Right atrium auricular region (tissue), 2 donors: Measurements from ENCODE around the gene ERVK3-1. TPM values are rescaled to one million over a fixed set of nuclear protein-coding genes. Genes with fewer than 3 reads are reported as not detected.

Source experiments
- DNase-seq: peaks from one replicate; pipeline ENCODE4 v3.0.0-alpha.2; 2019; ENCODE audit warnings: low spot score
- H3K27ac ChIP-seq, 2 donors: fragments of 200-600 bp; sonication (generic); 1 replicate in 1 of 2; 2 replicates in 1 of 2; pipeline ENCODE4 v1.5.1; 2016 to 2019
- H3K27me3 ChIP-seq, 2 donors: fragments of 200-600 bp; sonication (generic); one replicate each; pipeline versions ENCODE4 v1.5.1 to v1.6.0; 2017 to 2019
- H3K36me3 ChIP-seq: fragments of 200-600 bp; sonication (generic); one replicate; pipeline ENCODE4 v1.5.1; 2016
- H3K4me1 ChIP-seq, 2 donors: fragments of 200-600 bp; sonication (generic); one replicate each; pipeline versions ENCODE4 v1.5.1 to v1.6.0; 2017 to 2019
- H3K4me3 ChIP-seq, 2 donors: fragments of 200-600 bp; sonication (generic); 1 replicate in 1 of 2; 2 replicates in 1 of 2; pipeline ENCODE4 v1.5.1; 2017 to 2019; ENCODE audit warnings: mild to moderate bottlenecking in 1 of 2, moderate library complexity in 1 of 2
- H3K9me3 ChIP-seq, 2 donors: fragments of 200-600 bp; sonication (generic); one replicate each; pipeline ENCODE4 v1.5.1; 2019
- CTCF ChIP-seq, 2 donors: fragments of 200-600 bp; sonication (generic); IDR thresholded peaks; one replicate each; pipeline ENCODE4 v1.5.1; 2019; ENCODE audit warnings: antibody characterized with exemption in 2 of 2
- total RNA-seq, 2 donors: library from RNA; depleted of rRNA; stranded (reverse); fragments of >200 nt; gene quantifications; one replicate each; pipeline ENCODE4 v1.1.0, GENCODE V29; 2016

ERVK3-1 gene
- total RNA-seq, 2 donors from 2014 or later: 20.9 to 32.6 TPM

- Histone ChIP-seq H3K4me1 (no peaks in the 10 kb centered on the region), H3K27me3 (no peaks in the 10 kb centered on the region), H3K4me3 (no peak overlapping the region), H3K36me3 (peaks cover 49% of the 10 kb centered on the region), H3K27ac (no peak overlapping the region), H3K9me3 (peaks cover 52 to 100% of the 10 kb centered on the region in 2 donors)
- no peak for DNase-seq
- no peak for TF ChIP-seq CTCF (IDR thresholded peaks at IDR 0.05)
Observed at GRCh38 chr19:58268344-58268743, 36.8 kb upstream of the ERVK3-1 start.

GRCh38 chr19:58274771-58275201, 30.4 kb upstream of the ERVK3-1 start:
- peaks cover 0 to 11% of the 10 kb centered on the region in 2 donors for H3K4me1 ChIP-seq
- H3K36me3 ChIP-seq: peaks cover 43% of the 10 kb centered on the region
- no peak overlapping the region for H3K27ac ChIP-seq
- TF ChIP-seq CTCF (IDR thresholded peaks at IDR 0.05): no peak
- H3K9me3 ChIP-seq: peaks cover 15 to 65% of the 10 kb centered on the region in 2 donors
- H3K27me3 ChIP-seq: no peaks in the 10 kb centered on the region
- DNase-seq: no peak
- H3K4me3 ChIP-seq: no peak overlapping the region

- TF ChIP-seq CTCF (IDR thresholded peaks at IDR 0.05): no peak
- no peak for DNase-seq
- Histone ChIP-seq H3K36me3 (peaks cover 39% of the 10 kb centered on the region), H3K4me1 (peaks cover 0 to 18% of the 10 kb centered on the region in 2 donors), H3K4me3 (no peak overlapping the region), H3K27me3 (no peaks in the 10 kb centered on the region), H3K27ac (no peak overlapping the region), H3K9me3 (peaks cover 15 to 57% of the 10 kb centered on the region in 2 donors)
Observed at GRCh38 chr19:58275564-58275963, 29.6 kb upstream of the ERVK3-1 start.

- no peak for DNase-seq
- H3K27ac ChIP-seq: no peak overlapping the region
Observed at GRCh38 chr19:58277197-58277596, 28.0 kb upstream of the ERVK3-1 start.

GRCh38 chr19:58277748-58278540, 27.2 kb upstream of the ERVK3-1 start:
- Histone ChIP-seq H3K4me3 (peak overlapping the region; percentile 91 to 92), H3K27ac (peak overlapping the region; percentile 94 to 96), H3K9me3 (peaks cover 8 to 33% of the 10 kb centered on the region in 2 donors), H3K4me1 (peaks cover 0 to 26% of the 10 kb centered on the region in 2 donors), H3K36me3 (peaks cover 19% of the 10 kb centered on the region), H3K27me3 (no peaks in the 10 kb centered on the region)
- TF ChIP-seq CTCF (IDR thresholded peaks at IDR 0.05): no peak
- no peak for DNase-seq

More at GRCh38 chr19:58277197-58277596, 28.0 kb upstream of the ERVK3-1 start:
- no peak for TF ChIP-seq CTCF (IDR thresholded peaks at IDR 0.05)
- Histone ChIP-seq H3K27me3 (no peaks in the 10 kb centered on the region), H3K4me1 (peaks cover 0 to 26% of the 10 kb centered on the region in 2 donors), H3K9me3 (peaks cover 10 to 41% of the 10 kb centered on the region in 2 donors), H3K36me3 (peaks cover 25% of the 10 kb centered on the region), H3K4me3 (no peak overlapping the region)
